Tibial artery (tissue), 4 donors: ENCODE measurements around the gene MYH3.

Experiments used
- DNase-seq, 2 donors: peaks; one replicate each; pipeline ENCODE4 v3.0.0-alpha.2; 2019
- H3K27ac ChIP-seq, 2 donors: fragments of 200-600 bp; sonication (generic) in 1 of 2; 1 replicate in 1 of 2; 2 replicates in 1 of 2; pipeline ENCODE4 v1.5.1; 2018 to 2019; ENCODE audit warnings: mild to moderate bottlenecking in 1 of 2
- H3K27me3 ChIP-seq, 2 donors: fragments of 200-600 bp; sonication (generic) in 1 of 2; one replicate each; pipeline versions ENCODE4 v1.5.1 to v1.6.0; 2016 to 2019
- H3K36me3 ChIP-seq, 3 donors: fragments of 200-600 bp; sonication (generic) in 2 of 3; one replicate each; pipeline ENCODE4 v1.5.1; 2016 to 2019; ENCODE audit warnings: mild to moderate bottlenecking in 2 of 3
- H3K4me1 ChIP-seq, 4 donors: fragments of 200-600 bp; sonication (generic) in 2 of 4; 1 replicate in 3 of 4; 2 replicates in 1 of 4; pipeline ENCODE4 v1.5.1; 2016 to 2019
- H3K4me3 ChIP-seq, 2 donors: fragments of 200-600 bp; sonication (generic) in 1 of 2; 1 replicate in 1 of 2; 2 replicates in 1 of 2; pipeline ENCODE4 v1.5.1; 2018 to 2019; ENCODE audit warnings: mild to moderate bottlenecking in 2 of 2
- H3K9me3 ChIP-seq, 3 donors: fragments of 200-600 bp; sonication (generic) in 1 of 3; one replicate each; pipeline ENCODE4 v1.5.1; 2016 to 2019
- intact Hi-C: fragments of 100-400 bp; cut with DNase I; formaldehyde crosslinking; loops from one replicate; pipeline ENCODE4 v1.15.0; 2023; ENCODE audit warnings: low total_unique reads
- TF ChIP-seq, protein P1 (sequence below), 2 experiments: fragments of 200-600 bp in 1 of 2; fragments of 450-650 bp in 1 of 2; IDR thresholded peaks; one replicate each; pipeline ENCODE4 v1.5.1; 2017 to 2019; ENCODE audit warnings: antibody characterized with exemption in 2 of 2, mild to moderate bottlenecking in 1 of 2, moderate library complexity in 1 of 2

MYH3 gene

DNA sequence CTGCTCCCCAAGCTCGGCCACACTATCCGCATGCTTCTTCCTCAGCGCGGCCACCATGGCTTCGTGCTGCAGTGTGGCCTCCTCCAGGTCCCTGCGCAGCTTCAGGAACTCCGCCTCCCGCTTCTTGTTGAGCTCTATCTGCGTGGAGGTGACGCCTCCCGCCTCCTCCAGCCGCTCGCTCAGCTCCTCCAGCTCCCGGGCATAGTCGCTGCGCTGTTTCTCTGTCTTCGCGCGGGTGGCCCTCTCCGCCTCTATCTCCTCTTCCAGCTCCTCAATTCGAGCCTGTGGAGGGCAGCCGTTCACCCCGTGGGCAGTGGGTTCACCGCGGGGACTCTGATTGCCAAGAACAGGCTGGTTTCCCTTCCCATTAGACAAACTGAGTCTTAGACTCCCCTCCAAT, 19.0 kb downstream of the MYH3 start:
- no peaks in the 10 kb centered on the region for H3K4me1 ChIP-seq
- intact Hi-C loops = no loop called here
- TF ChIP-seq, protein P1, sequence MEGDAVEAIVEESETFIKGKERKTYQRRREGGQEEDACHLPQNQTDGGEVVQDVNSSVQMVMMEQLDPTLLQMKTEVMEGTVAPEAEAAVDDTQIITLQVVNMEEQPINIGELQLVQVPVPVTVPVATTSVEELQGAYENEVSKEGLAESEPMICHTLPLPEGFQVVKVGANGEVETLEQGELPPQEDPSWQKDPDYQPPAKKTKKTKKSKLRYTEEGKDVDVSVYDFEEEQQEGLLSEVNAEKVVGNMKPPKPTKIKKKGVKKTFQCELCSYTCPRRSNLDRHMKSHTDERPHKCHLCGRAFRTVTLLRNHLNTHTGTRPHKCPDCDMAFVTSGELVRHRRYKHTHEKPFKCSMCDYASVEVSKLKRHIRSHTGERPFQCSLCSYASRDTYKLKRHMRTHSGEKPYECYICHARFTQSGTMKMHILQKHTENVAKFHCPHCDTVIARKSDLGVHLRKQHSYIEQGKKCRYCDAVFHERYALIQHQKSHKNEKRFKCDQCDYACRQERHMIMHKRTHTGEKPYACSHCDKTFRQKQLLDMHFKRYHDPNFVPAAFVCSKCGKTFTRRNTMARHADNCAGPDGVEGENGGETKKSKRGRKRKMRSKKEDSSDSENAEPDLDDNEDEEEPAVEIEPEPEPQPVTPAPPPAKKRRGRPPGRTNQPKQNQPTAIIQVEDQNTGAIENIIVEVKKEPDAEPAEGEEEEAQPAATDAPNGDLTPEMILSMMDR (IDR thresholded peaks at IDR 0.05) = no peak
- H3K27me3 ChIP-seq = no peaks in the 10 kb centered on the region
- H3K4me3 ChIP-seq = no peak overlapping the region
- H3K9me3 ChIP-seq = no peaks in the 10 kb centered on the region
- no peak overlapping the region for H3K27ac ChIP-seq
- peaks cover 52 to 94% (median 52%) of the 10 kb centered on the region in 3 donors for H3K36me3 ChIP-seq
- DNase-seq = no peak

DNA sequence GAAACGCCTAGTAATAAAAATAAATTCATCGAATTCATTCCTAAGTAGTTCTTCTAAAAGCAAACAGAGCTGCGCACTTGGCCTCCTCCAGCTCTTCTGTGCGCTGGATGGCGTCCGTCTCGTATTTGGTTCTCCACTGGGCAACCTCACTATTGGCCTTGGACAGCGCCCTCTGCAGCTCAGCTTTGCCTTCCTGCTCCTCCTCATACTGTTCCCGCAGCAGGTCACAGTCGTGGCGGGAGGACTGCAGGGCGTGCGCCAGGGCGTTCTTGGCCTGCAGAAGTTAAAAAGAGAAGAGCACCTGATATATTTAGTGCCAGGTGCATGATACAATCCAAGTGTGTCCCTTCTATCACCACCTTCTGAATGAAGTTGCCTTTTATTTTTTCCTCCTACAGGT, 21.8 kb downstream of the MYH3 start:
- Histone ChIP-seq H3K27me3 (no peaks in the 10 kb centered on the region), H3K9me3 (no peaks in the 10 kb centered on the region), H3K36me3 (peaks cover 41 to 93% (median 43%) of the 10 kb centered on the region in 3 donors), H3K4me1 (no peaks in the 10 kb centered on the region), H3K4me3 (no peak overlapping the region), H3K27ac (no peak overlapping the region)
- intact Hi-C loops = no loop called here
- DNase-seq = no peak
- TF ChIP-seq, protein P1 (IDR thresholded peaks at IDR 0.05) = no peak

DNA sequence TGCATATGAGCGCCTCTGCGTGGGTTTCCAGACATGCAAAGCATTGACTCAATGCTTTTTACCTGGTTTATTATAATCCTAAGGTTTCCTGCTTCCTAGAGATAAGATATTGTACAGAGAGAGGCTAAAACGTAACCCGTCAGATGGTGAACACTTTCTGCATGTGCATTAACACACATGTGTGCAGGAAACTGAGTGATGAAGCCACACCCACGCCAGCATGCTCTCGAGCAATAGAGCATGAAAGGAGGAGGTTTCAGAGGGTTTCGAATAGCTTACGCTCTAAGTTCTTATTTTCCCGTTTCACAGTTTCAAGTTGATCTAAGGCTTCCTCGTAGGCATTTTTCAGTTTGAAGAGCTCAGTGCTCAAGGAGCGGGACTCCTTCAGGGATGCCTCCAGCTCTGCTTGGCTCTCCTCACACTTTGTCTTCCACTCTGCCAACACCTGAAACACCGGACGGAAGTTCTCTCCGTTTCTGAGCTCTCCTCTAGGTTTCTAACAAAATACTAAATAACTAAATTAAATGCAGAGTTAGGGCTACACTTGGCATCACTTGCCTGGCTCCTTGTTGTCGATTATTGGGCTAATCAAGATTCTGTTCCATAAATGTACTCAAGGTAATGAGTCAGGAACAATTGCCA, 23.2 kb downstream of the MYH3 start:
- Histone ChIP-seq H3K4me3 (no peak overlapping the region), H3K27ac (no peak overlapping the region), H3K4me1 (no peaks in the 10 kb centered on the region), H3K9me3 (no peaks in the 10 kb centered on the region), H3K27me3 (no peaks in the 10 kb centered on the region), H3K36me3 (peaks cover 40 to 93% (median 45%) of the 10 kb centered on the region in 3 donors)
- DNase-seq = no peak
- TF ChIP-seq, protein P1 (IDR thresholded peaks at IDR 0.05) = no peak
- intact Hi-C loops = no loop called here

DNA sequence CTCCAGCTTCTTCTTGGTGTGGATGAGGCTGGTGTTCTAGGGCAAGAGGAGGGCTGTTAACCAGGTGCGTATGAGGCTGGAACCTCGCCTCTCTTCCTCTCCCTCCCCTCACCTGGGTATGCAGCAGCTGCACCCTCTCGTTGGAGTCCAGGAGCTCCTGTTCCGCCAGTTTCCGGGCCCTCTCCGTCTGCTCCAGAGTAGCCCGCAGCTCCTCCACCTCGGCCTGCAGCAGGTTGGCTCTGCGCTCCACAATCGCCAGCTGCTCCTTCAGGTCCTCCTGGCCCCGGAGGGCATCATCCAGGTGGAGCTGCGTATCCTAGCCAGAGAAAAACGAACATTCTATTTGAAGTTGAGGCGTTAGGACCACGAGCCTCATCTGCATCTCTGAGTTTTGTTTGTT, 25.4 kb downstream of the MYH3 start:
- intact Hi-C loops = no loop called here
- Histone ChIP-seq H3K27me3 (no peaks in the 10 kb centered on the region), H3K9me3 (no peaks in the 10 kb centered on the region), H3K36me3 (peaks cover 31 to 78% (median 42%) of the 10 kb centered on the region in 3 donors), H3K4me1 (no peaks in the 10 kb centered on the region), H3K4me3 (no peak overlapping the region), H3K27ac (no peak overlapping the region)
- TF ChIP-seq, protein P1 (IDR thresholded peaks at IDR 0.05) = no peak
- DNase-seq = no peak

DNA sequence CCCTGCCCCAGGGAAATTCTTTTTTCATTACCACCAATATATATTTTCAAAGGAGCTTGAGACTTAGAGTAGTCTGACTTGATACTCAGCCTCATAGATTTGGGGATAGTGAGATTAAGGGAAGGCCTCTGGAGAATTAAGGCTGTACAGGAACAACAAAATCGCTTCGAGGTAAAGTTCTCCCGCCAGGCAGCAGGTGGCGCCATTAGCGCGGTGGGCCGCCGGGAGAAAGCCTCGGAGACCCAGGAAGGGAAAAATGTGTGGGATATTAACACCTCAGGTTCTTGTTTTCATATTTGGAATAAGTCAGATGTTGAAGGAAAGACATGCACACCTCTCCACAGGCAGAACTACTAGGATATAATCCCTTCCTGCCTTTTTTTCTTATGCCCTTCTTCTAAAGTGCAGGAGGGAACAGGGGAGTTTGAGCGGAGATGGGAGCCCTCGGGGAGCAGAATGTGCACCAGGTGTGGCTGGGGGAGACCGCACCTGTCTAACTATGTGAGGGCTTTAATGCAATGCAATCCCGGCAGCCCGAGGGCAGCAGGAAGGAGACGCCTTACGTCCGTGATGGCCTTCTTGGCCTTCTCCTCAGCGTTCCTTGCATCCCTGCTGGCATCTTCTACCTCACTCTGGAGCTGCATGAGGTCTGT, 25.9 kb downstream of the MYH3 start:
- Histone ChIP-seq H3K27me3 (no peaks in the 10 kb centered on the region), H3K36me3 (peaks cover 31 to 74% (median 42%) of the 10 kb centered on the region in 3 donors), H3K4me1 (no peaks in the 10 kb centered on the region), H3K27ac (no peak overlapping the region), H3K4me3 (no peak overlapping the region), H3K9me3 (no peaks in the 10 kb centered on the region)
- TF ChIP-seq, protein P1 (IDR thresholded peaks at IDR 0.05) = peak; percentile 58 to 87
- intact Hi-C loops = no loop called here
- DNase-seq = no peak
